NOMO-1 treated with DMSO at 0.1 percent for 48 hours (cell line): ENCODE measurements around the gene ATF7.
"Not testable (repeated sequence)": the region's sequence is repeated elsewhere in the genome, so short reads cannot be mapped to it uniquely, and the experiment has no call there.

Experiments
- DNase-seq: peaks from one replicate; lab custom pipeline; 2025; ENCODE audit not compliant: unreplicated experiment; lab: John Stamatoyannopoulos, UW

ATF7 gene

GRCh38 chr12:53625946-53626701 lies at the start of gene ATF7:
ATF7 (minus strand) TSS chr12:53626382; CDS start chr12:53601000, 25,382 bp downstream.
- DNase-seq = peak; percentile 95

GRCh38 chr12:53674977-53675700 lies 49.0 kb upstream of the ATF7 start:
- no peak for DNase-seq

GRCh38 chr12:53670971-53671370 lies 44.8 kb upstream of the ATF7 start:
- DNase-seq = no peak

GRCh38 chr12:53670308-53670707 lies 44.1 kb upstream of the ATF7 start:
- DNase-seq = no peak

GRCh38 chr12:53667080-53667479 lies 40.9 kb upstream of the ATF7 start:
- DNase-seq = no peak

GRCh38 chr12:53664936-53665335 lies 38.8 kb upstream of the ATF7 start:
- no peak for DNase-seq

GRCh38 chr12:53664191-53664590 lies 38.0 kb upstream of the ATF7 start:
- no peak for DNase-seq

GRCh38 chr12:53660041-53660440 lies 33.9 kb upstream of the ATF7 start:
- no peak for DNase-seq

GRCh38 chr12:53659571-53659981 lies 33.4 kb upstream of the ATF7 start:
- DNase-seq = no peak

GRCh38 chr12:53659011-53659551 lies 32.9 kb upstream of the ATF7 start:
- DNase-seq = no peak

GRCh38 chr12:53657041-53657440 lies 30.9 kb upstream of the ATF7 start:
- no peak for DNase-seq

GRCh38 chr12:53653595-53653994 lies 27.4 kb upstream of the ATF7 start:
- DNase-seq = no peak

- DNase-seq = no peak
Measured at GRCh38 chr12:53652366-53652765, 26.2 kb upstream of the ATF7 start.

- no peak for DNase-seq
Measured at GRCh38 chr12:53651737-53652136, 25.6 kb upstream of the ATF7 start.

GRCh38 chr12:53646300-53646699 lies 20.1 kb upstream of the ATF7 start:
- DNase-seq = not testable (repeated sequence)

GRCh38 chr12:53645165-53645564 lies 19.0 kb upstream of the ATF7 start:
- DNase-seq = no peak

GRCh38 chr12:53644133-53644532 lies 18.0 kb upstream of the ATF7 start:
- no peak for DNase-seq

GRCh38 chr12:53643232-53643979 lies 17.2 kb upstream of the ATF7 start:
- no peak for DNase-seq

- no peak for DNase-seq
Measured at GRCh38 chr12:53638057-53638456, 11.9 kb upstream of the ATF7 start.

GRCh38 chr12:53636641-53637040 lies 10.5 kb upstream of the ATF7 start:
- DNase-seq = no peak

- DNase-seq = not testable (repeated sequence)
Measured at GRCh38 chr12:53635708-53636107, 9.5 kb upstream of the ATF7 start.
